AG04450 (cell line): ENCODE measurements around the gene DOLK. TPM values are rescaled to one million over a fixed set of nuclear protein-coding genes. Genes with fewer than 3 reads are reported as not detected.

Experiments used
- CTCF ChIA-PET: fragments of 300-600, 350-600 bp; formaldehyde crosslinking; extraction: SDS; loops from one replicate; lab custom pipeline; 2022; ENCODE audit warnings: antibody characterized with exemption, inconsistent platforms; lab: Charles Lee
- POLR2A ChIA-PET: fragments of 350-600 bp; formaldehyde crosslinking; extraction: SDS; loops from one replicate; lab custom pipeline; 2021; ENCODE audit warnings: antibody characterized with exemption, inconsistent platforms; lab: Yijun Ruan, JAX
- DNase-seq: peaks from one replicate; pipeline ENCODE4 v3.0.0-alpha.2; 2011; ENCODE audit warnings: low read depth, low spot score
- H3K27ac ChIP-seq: one replicate; pipeline ENCODE4 v1.5.1; 2012; ENCODE audit warnings: low read depth, low read length, control low read depth
- H3K27me3 ChIP-seq: one replicate; pipeline ENCODE4 v1.6.0; 2012; ENCODE audit warnings: low read length; ENCODE audit not compliant: control insufficient read depth, insufficient read depth
- H3K4me3 ChIP-seq: 2 replicates; pipeline ENCODE4 v1.5.1; 2011; ENCODE audit warnings: mild to moderate bottlenecking, low read depth, low read length, control low read depth
- H3K9me3 ChIP-seq: 2 replicates; pipeline ENCODE4 v1.5.1; 2012; ENCODE audit warnings: low read length; ENCODE audit not compliant: control insufficient read depth, insufficient read depth
- polyA plus RNA-seq: library from polyadenylated mRNA; depleted of rRNA; stranded (reverse); fragments of >200 nt; gene quantifications from 2 replicates; pipeline ENCODE4 v1.2.3, GENCODE V29; 2011; rRNA removed
- TF ChIP-seq, protein P1 (sequence below): IDR thresholded peaks from 2 replicates; pipeline ENCODE4 v1.5.1; 2011; ENCODE audit warnings: low read depth, low read length, control low read depth, inconsistent platforms

DOLK gene
- polyA plus RNA-seq, 1 experiment, result 31.4 TPM

DNA sequence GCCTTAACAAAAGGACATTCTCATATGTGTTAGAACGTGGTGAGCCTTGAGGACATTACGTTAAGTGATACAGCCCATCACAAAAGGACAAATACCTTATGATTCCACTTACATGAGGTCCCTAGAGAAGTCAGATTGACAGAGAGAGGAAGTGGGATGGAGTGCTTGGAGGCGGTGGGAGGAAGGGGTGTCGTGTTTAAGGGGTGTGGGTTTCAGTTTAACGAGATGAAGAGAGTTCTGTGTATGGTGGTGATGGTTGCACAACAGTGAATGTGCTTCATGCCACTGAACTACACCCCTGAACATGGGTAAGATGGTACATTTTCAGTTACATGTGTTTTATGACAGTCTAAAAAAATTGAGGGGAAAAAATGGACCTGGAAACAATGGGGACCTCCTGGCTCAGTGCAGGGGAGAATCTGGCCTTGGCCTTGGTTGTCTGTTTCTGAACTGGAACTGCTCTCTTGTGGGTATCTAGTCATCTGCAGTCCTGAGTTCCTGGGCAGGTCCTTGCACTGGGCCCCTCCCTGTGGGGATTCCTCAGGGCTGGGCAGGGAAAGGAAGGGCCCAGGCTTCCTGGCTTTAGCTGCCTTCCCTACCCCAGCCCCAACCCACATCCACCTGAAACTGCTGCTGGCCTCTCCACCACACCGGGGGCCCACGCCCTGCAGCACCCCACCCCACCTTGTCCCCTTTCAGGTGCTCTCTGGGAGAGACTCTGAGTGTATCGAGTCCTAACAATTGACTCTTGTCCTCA lies 47.7 kb downstream of the DOLK start:
- ChIA-PET CTCF (no interaction called here), POLR2A (no interaction called here)
- Histone ChIP-seq H3K9me3 (no peaks in the 10 kb centered on the region; the same call in 1 of the 2 replicates), H3K27me3 (no peaks in the 10 kb centered on the region), H3K27ac (no peak overlapping the region), H3K4me3 (no peak overlapping the region)
- DNase-seq, result no peak
- TF ChIP-seq, protein P1, sequence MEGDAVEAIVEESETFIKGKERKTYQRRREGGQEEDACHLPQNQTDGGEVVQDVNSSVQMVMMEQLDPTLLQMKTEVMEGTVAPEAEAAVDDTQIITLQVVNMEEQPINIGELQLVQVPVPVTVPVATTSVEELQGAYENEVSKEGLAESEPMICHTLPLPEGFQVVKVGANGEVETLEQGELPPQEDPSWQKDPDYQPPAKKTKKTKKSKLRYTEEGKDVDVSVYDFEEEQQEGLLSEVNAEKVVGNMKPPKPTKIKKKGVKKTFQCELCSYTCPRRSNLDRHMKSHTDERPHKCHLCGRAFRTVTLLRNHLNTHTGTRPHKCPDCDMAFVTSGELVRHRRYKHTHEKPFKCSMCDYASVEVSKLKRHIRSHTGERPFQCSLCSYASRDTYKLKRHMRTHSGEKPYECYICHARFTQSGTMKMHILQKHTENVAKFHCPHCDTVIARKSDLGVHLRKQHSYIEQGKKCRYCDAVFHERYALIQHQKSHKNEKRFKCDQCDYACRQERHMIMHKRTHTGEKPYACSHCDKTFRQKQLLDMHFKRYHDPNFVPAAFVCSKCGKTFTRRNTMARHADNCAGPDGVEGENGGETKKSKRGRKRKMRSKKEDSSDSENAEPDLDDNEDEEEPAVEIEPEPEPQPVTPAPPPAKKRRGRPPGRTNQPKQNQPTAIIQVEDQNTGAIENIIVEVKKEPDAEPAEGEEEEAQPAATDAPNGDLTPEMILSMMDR, result no peak

DNA sequence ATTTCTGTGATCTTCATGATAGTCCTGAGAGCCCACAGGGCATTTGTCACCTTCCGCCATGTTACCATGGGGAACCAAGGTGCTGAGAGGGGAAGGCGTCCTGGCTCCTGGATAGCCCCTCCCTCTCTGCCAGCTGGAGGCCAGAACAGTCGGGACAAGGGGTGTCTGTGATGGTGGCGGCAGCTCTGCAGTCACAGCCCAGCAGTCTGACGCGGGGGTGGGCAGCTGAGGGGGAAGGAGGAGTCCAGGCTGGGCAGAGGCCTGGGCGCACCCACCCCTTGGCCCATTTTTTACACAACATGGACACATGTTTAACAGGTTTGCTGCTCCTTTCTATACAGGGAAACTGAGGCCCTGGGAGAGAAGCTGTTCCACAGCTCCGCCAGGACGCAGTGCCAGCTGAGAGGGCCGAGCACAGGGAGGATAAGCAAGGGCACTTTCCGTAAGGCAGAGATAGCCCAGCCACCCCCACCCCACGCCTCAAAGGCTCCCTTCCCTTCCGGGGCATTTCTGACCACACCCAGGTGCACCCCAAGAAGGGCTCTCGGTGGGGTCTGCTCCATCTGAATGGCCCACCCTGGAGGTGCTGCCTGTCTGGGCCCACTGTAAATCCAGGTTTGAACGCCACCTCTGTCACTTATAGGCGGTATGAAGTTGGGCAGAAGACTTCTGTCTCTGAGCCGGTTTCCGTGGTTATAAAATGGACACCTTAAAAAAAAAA lies 48.4 kb downstream of the DOLK start:
- no peaks in the 10 kb centered on the region; the same call in 1 of the 2 replicates for H3K9me3 ChIP-seq
- CTCF ChIA-PET, result no interaction called here
- DNase-seq, result no peak
- no peak overlapping the region for H3K4me3 ChIP-seq
- no peaks in the 10 kb centered on the region for H3K27me3 ChIP-seq
- TF ChIP-seq, protein P1, result no peak
- POLR2A ChIA-PET, result no interaction called here
- no peak overlapping the region for H3K27ac ChIP-seq

DNA sequence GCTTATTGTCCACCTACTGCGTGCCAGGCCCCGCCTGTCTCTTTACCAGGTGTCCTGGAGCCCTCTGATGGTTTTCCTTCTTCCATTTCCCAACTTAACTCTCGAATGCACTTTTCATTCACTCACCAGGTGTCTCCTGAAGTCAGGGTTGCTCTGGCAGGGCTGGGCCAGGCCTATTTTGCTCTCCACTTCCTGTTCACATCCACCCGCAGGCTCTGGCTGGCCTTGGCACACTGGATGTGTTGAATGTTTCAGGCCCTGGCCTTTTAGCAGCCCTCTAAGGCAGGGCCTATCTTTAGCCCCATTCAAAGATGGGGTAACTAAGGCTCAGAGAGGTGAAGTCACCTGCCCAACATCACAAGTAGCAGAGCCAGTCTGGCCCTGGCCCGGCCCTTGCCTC lies 49.0 kb downstream of the DOLK start:
- no peak overlapping the region for H3K4me3 ChIP-seq
- TF ChIP-seq, protein P1, result no peak
- POLR2A ChIA-PET, result no interaction called here
- CTCF ChIA-PET, result no interaction called here
- no peaks in the 10 kb centered on the region; the same call in 1 of the 2 replicates for H3K9me3 ChIP-seq
- no peaks in the 10 kb centered on the region for H3K27me3 ChIP-seq
- H3K27ac ChIP-seq, result no peak overlapping the region
- no peak for DNase-seq

DNA sequence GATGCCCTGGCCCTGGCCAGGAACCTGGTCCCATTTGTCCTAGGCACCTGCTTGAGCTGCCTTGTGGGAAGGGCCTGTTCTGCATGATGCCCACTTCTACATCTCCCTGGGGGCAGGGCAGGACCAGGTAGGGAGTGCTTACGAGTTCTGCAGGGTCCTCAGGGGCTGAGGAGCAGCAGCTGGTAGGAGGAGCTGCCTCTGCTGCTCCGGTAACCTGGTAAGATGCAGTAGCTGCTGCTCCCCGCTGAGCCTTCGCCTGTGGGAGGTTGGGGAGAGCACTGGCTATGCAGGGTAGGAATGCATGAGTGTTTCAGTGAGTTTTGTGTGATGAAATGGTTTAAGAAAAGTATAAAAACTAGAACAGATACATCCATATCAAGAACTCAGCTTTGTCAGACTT lies 51.8 kb downstream of the DOLK start:
- no peak for DNase-seq
- no peak overlapping the region for H3K27ac ChIP-seq
- POLR2A ChIA-PET, result no interaction called here
- no peak overlapping the region for H3K4me3 ChIP-seq
- H3K27me3 ChIP-seq, result no peaks in the 10 kb centered on the region
- H3K9me3 ChIP-seq, result no peaks in the 10 kb centered on the region; the same call in 1 of the 2 replicates
- TF ChIP-seq, protein P1, result no peak
- CTCF ChIA-PET, result no interaction called here

Other genes starting within 250 kb of the DOLK start
- 1.7 and 2.2 TPM in 2 replicates for gene PKN3, start 245.1 kb downstream of the DOLK start, polyA plus RNA-seq
- 23.2 and 33.7 TPM in 2 replicates for gene ZDHHC12, start 223.5 kb downstream of the DOLK start, polyA plus RNA-seq
- gene ZER1, start 175.7 kb downstream of the DOLK start, polyA plus RNA-seq, result 28.0 and 38.4 TPM in 2 replicates
- gene TBC1D13, start 160.3 kb downstream of the DOLK start, polyA plus RNA-seq, result 25.7 and 27.4 TPM in 2 replicates
- 6.3 and 7.8 TPM in 2 replicates for gene ENDOG, start 129.1 kb downstream of the DOLK start, polyA plus RNA-seq
- 19.1 and 24.7 TPM in 2 replicates for gene SPOUT1, start 117.8 kb downstream of the DOLK start, polyA plus RNA-seq
- gene KYAT1, start 65.7 kb downstream of the DOLK start, polyA plus RNA-seq, result 5.2 and 7.0 TPM in 2 replicates
- 25.3 and 31.7 TPM in 2 replicates for gene LRRC8A, start 65.5 kb downstream of the DOLK start, polyA plus RNA-seq
- 9.3 and 11.6 TPM in 2 replicates for gene PHYHD1, start 26.6 kb downstream of the DOLK start, polyA plus RNA-seq
- 46.3 and 52.1 TPM in 2 replicates for gene NUP188, start 96 bp upstream of the DOLK start, polyA plus RNA-seq
- gene SH3GLB2, start 80.7 kb upstream of the DOLK start, polyA plus RNA-seq, result 29.3 and 39.1 TPM in 2 replicates
- gene MIGA2, start 89.0 kb upstream of the DOLK start, polyA plus RNA-seq, result 10.6 and 13.1 TPM in 2 replicates
- 11.9 and 13.2 TPM in 2 replicates for gene DOLPP1, start 133.5 kb upstream of the DOLK start, polyA plus RNA-seq
- gene CRAT, start 163.2 kb upstream of the DOLK start, polyA plus RNA-seq, result 24.3 and 29.3 TPM in 2 replicates
- gene PTPA, start 163.8 kb upstream of the DOLK start, polyA plus RNA-seq, result 140 and 159 TPM in 2 replicates
- 4.9 TPM in 2 replicates for gene IER5L, start 230.7 kb upstream of the DOLK start, polyA plus RNA-seq